GM23248 (cell line): ENCODE results near the gene PGC. TPM values are rescaled to one million over a fixed set of nuclear protein-coding genes. Genes with fewer than 3 reads are reported as not detected.
A peak's percentile ranks its signal among the peaks of the same experiment; 100 is the strongest.

ENCODE experiments used
- DNase-seq: peaks from one replicate; pipeline ENCODE4 v3.0.0-alpha.2; 2015
- H2AFZ ChIP-seq: fragments of 200-600 bp; sonication (generic); 2 replicates; pipeline ENCODE4 v1.6.1; 2016; ENCODE audit warnings: antibody characterized with exemption
- H3F3A ChIP-seq: fragments of 200-600 bp; sonication (generic); 2 replicates; pipeline ENCODE4 v1.6.1; 2016; ENCODE audit warnings: mild to moderate bottlenecking, antibody characterized with exemption, mixed run types; ENCODE audit not compliant: insufficient read depth
- H3K27ac ChIP-seq: fragments of 200-600 bp; sonication (generic); 2 replicates; pipeline ENCODE4 v1.5.1; 2016; ENCODE audit warnings: mild to moderate bottlenecking
- H3K27me3 ChIP-seq: fragments of 200-600 bp; sonication (generic); replicated peaks from 2 replicates; pipeline ENCODE4 v1.6.1; 2016; ENCODE audit warnings: mild to moderate bottlenecking; ENCODE audit not compliant: insufficient read depth
- H3K36me3 ChIP-seq: fragments of 200-600 bp; sonication (generic); 2 replicates; pipeline ENCODE4 v1.6.1; 2016; ENCODE audit warnings: low read depth, mild to moderate bottlenecking
- H3K4me1 ChIP-seq: fragments of 200-600 bp; sonication (generic); 2 replicates; pipeline ENCODE4 v1.6.1; 2016; ENCODE audit warnings: mild to moderate bottlenecking; ENCODE audit not compliant: insufficient read depth
- H3K4me2 ChIP-seq: fragments of 200-600 bp; sonication (generic); one replicate; pipeline ENCODE4 v1.6.1; 2016; ENCODE audit warnings: mild to moderate bottlenecking; ENCODE audit not compliant: unreplicated experiment
- H3K4me3 ChIP-seq: fragments of 200-600 bp; sonication (generic); 2 replicates; pipeline ENCODE4 v1.5.1; 2016; ENCODE audit warnings: mild to moderate bottlenecking
- H3K79me2 ChIP-seq: fragments of 200-600 bp; sonication (generic); 2 replicates; pipeline ENCODE4 v1.6.1; 2016; ENCODE audit warnings: mild to moderate bottlenecking; ENCODE audit not compliant: insufficient read depth
- H3K9ac ChIP-seq: fragments of 200-600 bp; sonication (generic); 2 replicates; pipeline ENCODE4 v1.6.1; 2016; ENCODE audit warnings: mild to moderate bottlenecking
- H3K9me2 ChIP-seq: fragments of 200-600 bp; sonication (generic); 2 replicates; pipeline ENCODE4 v1.6.1; 2016; ENCODE audit warnings: mixed run types, mild to moderate bottlenecking, moderate library complexity; ENCODE audit not compliant: insufficient read depth
- H3K9me3 ChIP-seq: fragments of 200-600 bp; sonication (generic); one replicate; pipeline ENCODE4 v1.6.1; 2017; ENCODE audit warnings: low read depth
- H4K20me1 ChIP-seq: fragments of 200-600 bp; sonication (generic); 2 replicates; pipeline ENCODE4 v1.6.0; 2016; ENCODE audit not compliant: insufficient read depth
- EZH2 ChIP-seq: fragments of 200-600 bp; sonication (generic); IDR thresholded peaks from 2 replicates; pipeline ENCODE4 v1.6.1; 2018; ENCODE audit warnings: antibody characterized with exemption, mild to moderate bottlenecking; ENCODE audit not compliant: insufficient read depth, poor library complexity, severe bottlenecking
- EZH2phosphoT487 ChIP-seq: fragments of 200-600 bp; sonication (generic); IDR thresholded peaks from 2 replicates; pipeline ENCODE4 v1.6.1; 2018; ENCODE audit warnings: antibody characterized with exemption, moderate library complexity, mild to moderate bottlenecking, low read depth; ENCODE audit not compliant: insufficient read depth
- WGBS, 2 experiments: methylation state at CpG; one replicate each; pipeline ENCODE4 v1.1.6; 2015 to 2017; ENCODE audit warnings: low lambda C conversion rate in 2 of 2, low coverage in 1 of 2; ENCODE audit errors: missing lambda C conversion rate in 2 of 2; 5-methylcytosine and 5-hydroxymethylcytosine counted together
- in situ Hi-C: fragments of 300-500 bp; cut with MboI; formaldehyde crosslinking; loops from 2 replicates; pipeline ENCODE4 v1.15.0; 2020
- polyA plus RNA-seq: library from polyadenylated mRNA; unstranded; fragments of >200 nt; fragmentation: Nextera tagmentation; extraction: Ambion mirVana; gene quantifications from 2 replicates; pipeline ENCODE4 v1.2.1, GENCODE V29; 2016
- total RNA-seq: library from RNA; depleted of rRNA; stranded (reverse); fragments of >200 nt; shearing (Covaris generic); gene quantifications from 2 replicates; pipeline ENCODE4 v1.2.3, GENCODE V29; 2014

Gene PGC
- total and polyA plus RNA-seq, 2 experiments from 2014 or later, result not detected

- peak overlapping the region; percentile 77 for H3K4me3 ChIP-seq
- no peaks in the 10 kb centered on the region for H3K9me3 ChIP-seq
- no peaks in the 10 kb centered on the region for H3K27me3 ChIP-seq
- H3K4me1 ChIP-seq, result peaks cover 14% of the 10 kb centered on the region
- peaks cover 7% of the 10 kb centered on the region; the same call in 1 of the 2 replicates for H3K79me2 ChIP-seq
- H3K4me2 ChIP-seq, result peak overlapping the region; percentile 64
- H3K9me2 ChIP-seq, result no peaks in the 10 kb centered on the region
- TF ChIP-seq EZH2, result no peak
- TF ChIP-seq EZH2phosphoT487, result no peak
- H3K27ac ChIP-seq, result peak overlapping the region; percentile 51
- 3 to 5% methylated on average over 27 to 53 of the region's 73 CpGs for WGBS, 2 experiments
- H3K9ac ChIP-seq, result peak overlapping the region; percentile 70
- 0 out of 2 replicates have a peak, but pooled peaks cover 4% of the 10 kb centered on the region for H3F3A ChIP-seq
- no peaks in the 10 kb centered on the region for H3K36me3 ChIP-seq
- in situ Hi-C loops, result no loop called here
- peak overlapping the region; percentile 82 for H2AFZ ChIP-seq
- no peaks in the 10 kb centered on the region for H4K20me1 ChIP-seq
- DNase-seq, result peak; percentile 83
Observed at GRCh38 chr6:41733707-41734665, 13.2 kb downstream of the PGC start.

- TF ChIP-seq EZH2 (no peak), EZH2phosphoT487 (no peak)
- peaks cover 14% of the 10 kb centered on the region for H3K4me1 ChIP-seq
- peak overlapping the region; percentile 82 for H2AFZ ChIP-seq
- H4K20me1 ChIP-seq, result no peaks in the 10 kb centered on the region
- 0 out of 2 replicates have a peak, but pooled peaks cover 4% of the 10 kb centered on the region for H3F3A ChIP-seq
- H3K27ac ChIP-seq, result peak overlapping the region; percentile 51
- peaks cover 7% of the 10 kb centered on the region; the same call in 1 of the 2 replicates for H3K79me2 ChIP-seq
- H3K36me3 ChIP-seq, result no peaks in the 10 kb centered on the region
- no peaks in the 10 kb centered on the region for H3K9me2 ChIP-seq
- in situ Hi-C loops, result no loop called here
- no peaks in the 10 kb centered on the region for H3K9me3 ChIP-seq
- peak overlapping the region; percentile 70; the same call in 1 of the 2 replicates for H3K9ac ChIP-seq
- H3K27me3 ChIP-seq, result no peaks in the 10 kb centered on the region
- DNase-seq, result peak; percentile 27
- H3K4me3 ChIP-seq, result peak overlapping the region; percentile 77
- WGBS, 2 experiments, result 21 to 27% methylated on average over 11 of the region's 11 CpGs
- peak overlapping the region; percentile 64 for H3K4me2 ChIP-seq
Observed at GRCh38 chr6:41733360-41733706, 13.9 kb downstream of the PGC start.

GRCh38 chr6:41732591-41733359 lies 14.4 kb downstream of the PGC start:
- H3K27ac ChIP-seq, result no peak overlapping the region
- no peaks in the 10 kb centered on the region for H3K9me3 ChIP-seq
- 67 to 70% methylated on average over 8 of the region's 8 CpGs for WGBS, 2 experiments
- TF ChIP-seq EZH2 (no peak), EZH2phosphoT487 (no peak)
- peaks cover 14% of the 10 kb centered on the region for H3K4me1 ChIP-seq
- H3F3A ChIP-seq, result 0 out of 2 replicates have a peak, but pooled peaks cover 4% of the 10 kb centered on the region
- H3K27me3 ChIP-seq, result no peaks in the 10 kb centered on the region
- peak overlapping the region; percentile 70; the same call in 1 of the 2 replicates for H3K9ac ChIP-seq
- no peaks in the 10 kb centered on the region for H4K20me1 ChIP-seq
- peak; percentile 22 for DNase-seq
- peak overlapping the region; percentile 64 for H3K4me2 ChIP-seq
- in situ Hi-C loops, result no loop called here
- peaks cover 7% of the 10 kb centered on the region; the same call in 1 of the 2 replicates for H3K79me2 ChIP-seq
- no peaks in the 10 kb centered on the region for H3K9me2 ChIP-seq
- H2AFZ ChIP-seq, result peak overlapping the region; percentile 82; the same call in 1 of the 2 replicates
- H3K4me3 ChIP-seq, result peak overlapping the region; percentile 77
- no peaks in the 10 kb centered on the region for H3K36me3 ChIP-seq

GRCh38 chr6:41732149-41732548 lies 15.0 kb downstream of the PGC start:
- Histone ChIP-seq H3K79me2 (peaks cover 7% of the 10 kb centered on the region; the same call in 1 of the 2 replicates), H3K4me2 (no peak overlapping the region), H3K36me3 (no peaks in the 10 kb centered on the region), H3K9ac (no peak overlapping the region), H3K4me3 (no peak overlapping the region), H3K27ac (no peak overlapping the region), H3K4me1 (peaks cover 14% of the 10 kb centered on the region), H3F3A (0 out of 2 replicates have a peak, but pooled peaks cover 4% of the 10 kb centered on the region), H3K9me2 (no peaks in the 10 kb centered on the region), H3K9me3 (no peaks in the 10 kb centered on the region), H2AFZ (no peak overlapping the region), H4K20me1 (no peaks in the 10 kb centered on the region), H3K27me3 (no peaks in the 10 kb centered on the region)
- no peak for DNase-seq
- TF ChIP-seq EZH2 (no peak), EZH2phosphoT487 (no peak)
- in situ Hi-C loops, result no loop called here
